Muscle layer of duodenum (tissue), 2 donors: ENCODE data around the gene RAP2A.

Source experiments
- H3K27ac ChIP-seq: one replicate; pipeline ENCODE4 v1.7.0; 2013; ENCODE audit warnings: mild to moderate bottlenecking, low read length
- H3K27me3 ChIP-seq: one replicate; pipeline ENCODE4 v1.7.0; 2013; ENCODE audit warnings: low read depth, mild to moderate bottlenecking, control low read depth, low read length
- H3K36me3 ChIP-seq, 2 donors: one replicate each; pipeline ENCODE4 v1.7.0; 2013; ENCODE audit warnings: low read length in 2 of 2, control low read depth in 1 of 2, mild to moderate bottlenecking in 1 of 2; ENCODE audit not compliant: insufficient read depth in 2 of 2, control insufficient read depth in 1 of 2
- H3K4me1 ChIP-seq, 2 donors: one replicate each; pipeline ENCODE4 v1.7.0; 2013; ENCODE audit warnings: low read length in 2 of 2, mild to moderate bottlenecking in 2 of 2, control low read depth in 1 of 2, moderate library complexity in 1 of 2; ENCODE audit not compliant: insufficient read depth in 2 of 2, control insufficient read depth in 1 of 2
- H3K4me3 ChIP-seq, 2 donors: one replicate each; pipeline ENCODE4 v1.7.0; 2013; ENCODE audit warnings: low read length in 2 of 2, low read depth in 1 of 2, mild to moderate bottlenecking in 1 of 2
- H3K9me3 ChIP-seq, 2 donors: one replicate each; pipeline ENCODE4 v1.7.0; 2013; ENCODE audit warnings: low read length in 2 of 2, control low read depth in 1 of 2, mild to moderate bottlenecking in 1 of 2; ENCODE audit not compliant: control insufficient read depth in 1 of 2
- donor health status: healthy.

Gene RAP2A

DNA sequence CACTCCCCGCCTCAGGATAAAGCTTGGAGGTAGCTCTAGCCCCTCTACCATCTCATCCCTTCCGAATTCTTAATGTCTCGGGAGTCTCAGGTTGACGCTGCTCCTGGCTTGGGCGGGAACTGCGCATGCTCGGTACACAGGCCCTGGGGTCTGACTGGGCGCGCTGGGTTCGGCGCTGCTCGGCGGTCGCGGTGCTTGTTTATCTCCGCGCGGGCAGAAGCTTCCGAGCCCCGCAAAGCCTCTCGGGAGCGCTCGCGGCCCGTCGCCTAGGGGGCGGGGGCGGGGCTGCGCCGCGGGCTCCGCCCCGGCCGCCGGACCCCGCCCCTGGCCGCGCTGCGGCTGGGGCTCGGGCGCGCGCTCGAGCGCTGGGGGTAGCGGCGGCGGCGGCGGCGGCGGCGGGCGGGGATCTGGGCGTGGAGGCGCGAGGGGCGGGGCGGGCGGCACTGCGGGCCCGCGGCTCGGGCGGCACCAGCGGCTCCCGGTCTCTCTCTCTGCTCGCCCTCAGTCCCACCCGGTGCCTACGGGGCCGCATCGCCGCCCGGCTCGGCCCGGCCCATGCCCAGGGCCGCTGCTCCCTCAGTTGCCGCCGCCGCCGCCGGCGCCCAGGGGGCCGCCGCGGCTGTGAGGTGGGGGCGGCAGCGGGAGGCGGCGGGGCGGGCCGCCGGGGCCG lies at the start of gene RAP2A:
Gene RAP2A (plus strand): TSS at position 443 of the 670 bp plus-strand sequence. CDS start 302 bp downstream, outside the sequence.
- peak within 1 kb of the TSS; percentile 99 for H3K27ac ChIP-seq
- H3K4me1 ChIP-seq, result peaks cover 3 to 22% of the 10 kb centered on the region in 2 donors
- H3K4me3 ChIP-seq, result peak within 1 kb of the TSS; percentile 89 to 95
- H3K9me3 ChIP-seq, result no peaks in the 10 kb centered on the region
- peaks cover 0 to 4% of the 10 kb centered on the region in 2 donors for H3K36me3 ChIP-seq
- no peaks in the 10 kb centered on the region for H3K27me3 ChIP-seq

- Histone ChIP-seq H3K4me3 (no peak overlapping the region), H3K4me1 (peaks cover 5 to 11% of the 10 kb centered on the region in 2 donors), H3K36me3 (peaks cover 16 to 21% of the 10 kb centered on the region in 2 donors), H3K27ac (no peak overlapping the region), H3K27me3 (no peaks in the 10 kb centered on the region), H3K9me3 (no peaks in the 10 kb centered on the region)
These were observed 49.6 kb upstream of the RAP2A start for GRCh38 chr13:97384371-97384770.

DNA sequence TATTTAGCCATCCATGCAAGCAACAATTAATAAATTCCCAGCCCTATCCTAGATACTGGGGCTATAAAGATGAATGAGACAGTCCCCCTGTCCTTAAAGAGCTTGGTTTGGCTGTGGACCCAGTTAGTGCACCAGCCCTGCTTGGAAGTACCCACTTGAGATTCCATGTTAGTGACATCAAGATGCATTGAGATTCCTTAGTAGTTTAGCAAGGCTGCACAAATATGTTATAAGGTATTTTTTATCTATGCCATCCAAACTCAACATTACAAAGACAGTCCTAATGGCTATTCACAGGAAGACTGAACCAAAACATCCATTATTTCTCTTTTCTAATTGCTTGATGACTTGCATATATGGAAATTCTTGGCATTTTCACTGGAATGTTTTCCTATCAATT lies 48.8 kb upstream of the RAP2A start:
- Histone ChIP-seq H3K27me3 (no peaks in the 10 kb centered on the region), H3K4me1 (peaks cover 5 to 11% of the 10 kb centered on the region in 2 donors), H3K27ac (no peak overlapping the region), H3K9me3 (no peaks in the 10 kb centered on the region), H3K4me3 (no peak overlapping the region), H3K36me3 (peaks cover 16 to 21% of the 10 kb centered on the region in 2 donors)

- Histone ChIP-seq H3K4me1 (peaks cover 5 to 11% of the 10 kb centered on the region in 2 donors), H3K4me3 (no peak overlapping the region), H3K27ac (no peak overlapping the region), H3K27me3 (no peaks in the 10 kb centered on the region), H3K36me3 (peaks cover 11 to 21% of the 10 kb centered on the region in 2 donors), H3K9me3 (no peaks in the 10 kb centered on the region)
These were observed 48.1 kb upstream of the RAP2A start for GRCh38 chr13:97385854-97386253.

DNA sequence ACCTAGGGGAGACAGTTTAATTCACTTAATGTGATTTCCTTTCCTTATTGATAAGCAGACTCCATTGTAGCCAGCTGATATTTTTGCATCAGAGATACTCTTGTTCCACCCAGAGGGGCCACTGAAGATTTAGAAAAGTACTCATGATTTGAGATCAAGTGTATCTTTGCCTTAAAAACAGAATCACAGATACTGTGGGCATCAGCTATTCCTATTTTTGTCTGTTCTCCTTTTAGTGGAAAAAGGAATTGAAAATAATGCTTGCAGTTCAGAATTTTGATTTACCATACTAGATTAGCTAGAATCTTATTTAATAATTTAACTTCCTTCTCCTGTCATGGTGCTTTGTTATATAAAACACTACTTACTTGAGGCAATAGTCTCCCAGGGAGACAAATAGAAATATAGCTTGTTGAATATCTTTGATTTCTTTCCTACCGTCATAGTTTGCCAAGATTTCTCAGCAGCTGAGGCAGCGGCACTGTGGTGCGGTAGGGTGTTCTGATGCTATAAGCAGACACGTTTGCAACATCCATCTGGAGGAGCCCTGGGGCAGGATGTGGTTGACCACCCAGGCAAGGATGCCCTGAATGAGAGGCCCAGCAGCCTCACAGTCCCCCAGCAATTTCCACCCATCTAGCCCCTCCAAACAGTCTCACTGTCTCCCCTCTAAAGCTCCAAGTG lies 47.0 kb upstream of the RAP2A start:
- no peak overlapping the region for H3K4me3 ChIP-seq
- H3K36me3 ChIP-seq, result peaks cover 13 to 19% of the 10 kb centered on the region in 2 donors
- peaks cover 5 to 11% of the 10 kb centered on the region in 2 donors for H3K4me1 ChIP-seq
- H3K27ac ChIP-seq, result peak overlapping the region; percentile 29
- no peaks in the 10 kb centered on the region for H3K27me3 ChIP-seq
- no peaks in the 10 kb centered on the region for H3K9me3 ChIP-seq

DNA sequence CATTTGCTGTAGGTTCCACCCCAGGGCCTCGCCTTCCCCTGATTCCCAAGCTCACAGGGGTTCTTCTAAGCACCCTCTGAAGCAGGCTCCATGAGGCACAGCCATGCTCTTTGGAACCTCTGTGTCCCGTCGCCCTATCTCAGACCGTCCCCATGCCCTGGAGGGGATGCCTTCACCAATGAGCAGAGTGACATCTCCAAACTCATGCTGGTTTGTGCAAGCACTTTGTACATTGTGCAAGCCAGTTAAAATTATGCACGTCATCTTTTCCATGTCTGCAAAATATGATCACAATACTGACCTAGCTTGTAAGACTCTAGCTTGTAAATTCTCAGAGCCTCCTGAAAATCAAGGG lies 46.5 kb upstream of the RAP2A start:
- H3K27me3 ChIP-seq, result no peaks in the 10 kb centered on the region
- peaks cover 10 to 14% of the 10 kb centered on the region in 2 donors for H3K36me3 ChIP-seq

DNA sequence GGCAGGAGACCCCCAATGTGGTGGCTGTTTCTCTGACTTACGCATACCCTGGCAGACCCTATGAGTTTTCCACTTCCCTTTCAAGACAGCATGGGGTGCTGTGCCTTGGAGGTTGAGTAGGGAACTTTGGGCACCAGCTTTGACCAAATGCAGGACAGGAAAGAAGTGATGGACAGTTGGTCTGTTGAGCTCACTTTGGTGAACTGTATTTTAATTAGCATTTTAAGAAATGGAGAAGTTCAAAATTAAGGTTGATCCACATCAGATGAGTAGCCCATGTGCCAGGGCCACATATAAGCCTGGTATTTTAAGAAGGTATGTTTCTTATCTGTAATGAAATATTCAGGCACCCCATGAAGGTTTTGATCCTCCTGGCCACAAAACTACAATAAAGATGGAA lies 46.1 kb upstream of the RAP2A start:
- Histone ChIP-seq H3K27me3 (no peaks in the 10 kb centered on the region), H3K9me3 (no peaks in the 10 kb centered on the region), H3K36me3 (peaks cover 7 to 12% of the 10 kb centered on the region in 2 donors), H3K4me3 (no peak overlapping the region), H3K4me1 (peaks cover 5 to 11% of the 10 kb centered on the region in 2 donors), H3K27ac (no peak overlapping the region)

More for the DNA sequence above, 46.5 kb upstream of the RAP2A start:
- Histone ChIP-seq H3K27ac (peak overlapping the region; percentile 29), H3K4me1 (peaks cover 5 to 11% of the 10 kb centered on the region in 2 donors), H3K9me3 (no peaks in the 10 kb centered on the region), H3K4me3 (no peak overlapping the region)

DNA sequence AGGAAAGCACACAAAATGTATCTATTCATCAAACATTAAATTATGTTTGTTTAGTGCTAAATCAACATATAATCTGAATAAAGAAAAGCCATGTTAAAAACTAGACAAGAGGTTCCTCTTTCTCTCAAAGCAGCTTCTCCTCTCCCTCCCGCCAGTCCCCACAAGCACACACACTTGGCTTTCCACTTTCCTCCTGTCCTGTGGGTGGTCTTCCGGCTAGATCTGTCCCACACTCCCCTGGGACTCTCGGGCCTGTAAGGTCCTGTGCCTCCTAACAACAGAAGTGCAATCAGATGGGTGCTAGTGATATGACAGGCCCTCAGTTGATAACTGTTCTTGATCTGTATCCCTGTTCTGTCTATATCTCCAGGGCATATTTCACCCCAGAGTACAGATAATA lies 45.6 kb upstream of the RAP2A start:
- Histone ChIP-seq H3K27me3 (no peaks in the 10 kb centered on the region), H3K9me3 (no peaks in the 10 kb centered on the region), H3K36me3 (peaks cover 5 to 12% of the 10 kb centered on the region in 2 donors), H3K27ac (no peak overlapping the region), H3K4me1 (peaks cover 5 to 11% of the 10 kb centered on the region in 2 donors), H3K4me3 (no peak overlapping the region)

GRCh38 chr13:97390941-97391600 lies 42.9 kb upstream of the RAP2A start:
- Histone ChIP-seq H3K27me3 (no peaks in the 10 kb centered on the region), H3K36me3 (peaks cover 5 to 21% of the 10 kb centered on the region in 2 donors), H3K4me1 (no peaks in the 10 kb centered on the region)

DNA sequence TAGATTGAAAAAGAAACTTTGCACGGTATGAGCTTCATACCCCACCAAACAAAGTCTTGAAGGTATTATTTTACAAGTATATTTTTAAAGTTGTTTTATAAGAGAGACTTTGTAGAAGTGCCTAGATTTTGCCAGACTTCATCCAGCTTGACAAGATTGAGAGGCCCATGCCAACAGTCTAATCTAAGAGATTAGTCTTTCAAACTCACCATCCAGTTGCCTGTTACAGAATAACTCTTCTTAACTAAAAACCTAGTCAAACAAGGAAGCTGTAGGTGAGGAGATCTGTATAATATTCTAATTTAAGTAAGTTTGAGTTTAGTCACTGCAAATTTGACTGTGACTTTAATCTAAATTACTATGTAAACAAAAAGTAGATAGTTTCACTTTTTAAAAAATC lies 41.9 kb upstream of the RAP2A start:
- H3K4me1 ChIP-seq, result peaks cover 0 to 8% of the 10 kb centered on the region in 2 donors
- no peaks in the 10 kb centered on the region for H3K9me3 ChIP-seq
- no peaks in the 10 kb centered on the region for H3K27me3 ChIP-seq
- H3K4me3 ChIP-seq, result no peak overlapping the region
- no peak overlapping the region for H3K27ac ChIP-seq
- H3K36me3 ChIP-seq, result peaks cover 5 to 18% of the 10 kb centered on the region in 2 donors

More at GRCh38 chr13:97390941-97391600, 42.9 kb upstream of the RAP2A start:
- H3K9me3 ChIP-seq, result no peaks in the 10 kb centered on the region
- no peak overlapping the region for H3K4me3 ChIP-seq
- H3K27ac ChIP-seq, result no peak overlapping the region

- Histone ChIP-seq H3K27me3 (no peaks in the 10 kb centered on the region), H3K4me3 (no peak overlapping the region), H3K4me1 (peaks cover 0 to 8% of the 10 kb centered on the region in 2 donors), H3K36me3 (peaks cover 5 to 10% of the 10 kb centered on the region in 2 donors), H3K27ac (no peak overlapping the region), H3K9me3 (no peaks in the 10 kb centered on the region)
These were observed 39.4 kb upstream of the RAP2A start for GRCh38 chr13:97394542-97394941.
